HG03342 (cell line): ENCODE measurements around the gene SLC24A3.
A peak's percentile ranks its signal among the peaks of the same experiment; 100 is the strongest.

Experiments
- ATAC-seq: cut with Tn5 transposase; IDR thresholded peaks from one replicate; pipeline ENCODE4 v1.9.1; 2021; ENCODE audit warnings: mild to moderate bottlenecking, moderate library complexity; ENCODE audit not compliant: unreplicated experiment

Gene SLC24A3

DNA sequence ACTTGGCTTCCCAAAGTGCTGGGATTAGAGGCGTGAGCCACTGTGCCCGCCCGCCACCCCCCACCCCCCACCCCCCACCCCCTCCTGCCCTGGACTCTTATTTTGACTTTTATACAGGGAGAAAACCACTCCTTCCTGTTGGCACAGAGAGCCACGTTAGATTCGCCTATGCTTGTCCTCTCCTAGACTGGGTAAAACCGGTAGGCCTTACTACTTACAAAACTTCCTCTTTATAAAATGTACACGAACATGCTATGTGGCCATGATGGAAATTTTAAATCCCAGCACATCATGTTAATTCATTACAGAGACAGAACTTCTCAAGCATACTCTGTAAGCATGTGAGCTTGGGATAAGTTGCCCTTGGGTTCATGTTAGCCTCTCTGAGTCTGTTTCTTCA is 124.2 kb downstream of the SLC24A3 start:
- ATAC-seq: no peak

DNA sequence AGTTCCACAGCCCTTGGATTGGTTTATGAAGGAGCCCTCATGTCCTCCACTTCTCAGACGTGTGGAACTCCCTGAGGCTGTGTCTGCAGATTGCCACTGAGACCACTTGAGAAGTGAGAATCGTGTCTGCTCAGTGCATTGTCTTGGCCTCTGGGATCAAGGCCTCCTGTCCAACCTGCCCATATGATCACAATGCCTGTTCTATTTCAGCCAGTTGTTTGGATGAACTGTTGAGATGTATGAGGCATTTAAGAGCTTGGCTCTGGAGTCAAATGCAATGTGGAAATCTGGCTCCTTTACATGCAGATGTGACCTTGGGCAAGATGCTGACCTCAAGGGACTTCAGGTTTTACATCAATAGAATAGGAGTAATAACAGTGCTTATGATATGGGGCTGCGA is 125.9 kb downstream of the SLC24A3 start:
- ATAC-seq: no peak

DNA sequence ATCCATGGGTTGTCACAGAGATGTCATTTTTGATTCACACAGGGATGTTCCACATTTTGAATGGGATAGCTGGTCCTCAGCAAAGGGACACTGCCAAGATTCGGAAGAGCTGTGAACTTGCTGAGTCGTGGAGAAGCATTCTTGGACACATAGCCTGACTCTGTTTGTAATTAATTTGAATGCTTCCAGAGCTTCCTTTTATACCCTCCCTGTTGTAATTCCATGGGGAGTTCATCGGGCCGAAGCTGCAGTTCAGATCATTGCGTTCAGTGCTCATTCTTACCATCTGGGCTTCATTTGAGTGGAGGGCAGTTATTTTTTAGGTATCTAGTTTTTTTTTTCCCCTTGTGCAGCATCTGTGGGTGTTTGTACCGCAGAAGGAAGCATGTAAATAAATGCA is 126.5 kb downstream of the SLC24A3 start:
- ATAC-seq: no peak

DNA sequence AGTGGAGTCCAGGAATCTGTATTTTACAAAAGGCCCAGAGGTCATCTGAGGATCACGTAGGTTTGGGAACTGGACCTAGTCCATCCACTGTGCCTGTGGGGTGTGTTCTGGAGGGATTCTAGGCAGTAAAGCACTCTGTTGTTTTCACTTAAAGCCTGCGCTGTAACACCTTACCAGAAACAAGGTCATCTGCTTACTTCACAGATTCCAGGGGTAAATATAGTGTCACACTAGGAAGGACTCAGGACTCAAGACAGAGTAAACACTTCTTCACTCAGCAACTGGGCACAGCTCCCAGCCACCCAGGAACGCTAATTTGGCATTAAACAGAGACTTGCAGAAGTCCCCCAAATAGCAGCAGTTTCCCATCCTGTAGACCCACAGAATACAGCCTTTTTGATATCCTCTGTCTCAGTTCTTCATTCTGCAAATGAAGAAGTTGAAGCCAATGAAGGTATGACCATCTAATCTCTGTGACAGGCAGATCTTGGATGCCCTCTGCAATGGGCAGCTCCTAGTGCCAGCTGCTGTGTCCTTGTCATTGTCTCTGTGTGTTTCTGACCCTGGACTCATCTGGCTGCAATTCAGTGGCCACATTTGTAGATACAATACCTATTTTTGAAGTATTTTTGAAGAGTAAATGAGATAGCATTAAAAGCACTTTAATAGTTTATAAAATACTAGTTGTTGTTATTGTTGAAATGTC is 129.1 kb downstream of the SLC24A3 start:
- no peak for ATAC-seq

DNA sequence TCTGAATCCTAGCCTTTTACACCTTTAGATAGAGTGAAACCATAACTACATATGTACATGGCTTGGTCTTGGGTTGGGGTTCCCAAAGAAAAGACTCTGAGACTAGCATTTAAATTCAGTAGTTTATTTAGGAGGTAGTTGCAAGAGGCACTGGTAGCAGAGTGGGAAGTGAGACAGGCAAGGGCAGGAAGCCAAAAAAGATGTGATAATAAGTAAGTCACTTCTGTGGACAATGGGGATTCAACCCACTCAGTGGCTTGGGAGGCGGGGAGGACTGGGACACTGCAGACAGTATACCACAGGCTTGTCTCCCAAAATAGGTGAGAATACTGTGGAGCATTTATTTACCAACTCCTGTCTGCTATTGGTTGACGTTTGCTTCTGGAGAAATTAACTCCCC is 131.9 kb downstream of the SLC24A3 start:
- ATAC-seq: no peak

DNA sequence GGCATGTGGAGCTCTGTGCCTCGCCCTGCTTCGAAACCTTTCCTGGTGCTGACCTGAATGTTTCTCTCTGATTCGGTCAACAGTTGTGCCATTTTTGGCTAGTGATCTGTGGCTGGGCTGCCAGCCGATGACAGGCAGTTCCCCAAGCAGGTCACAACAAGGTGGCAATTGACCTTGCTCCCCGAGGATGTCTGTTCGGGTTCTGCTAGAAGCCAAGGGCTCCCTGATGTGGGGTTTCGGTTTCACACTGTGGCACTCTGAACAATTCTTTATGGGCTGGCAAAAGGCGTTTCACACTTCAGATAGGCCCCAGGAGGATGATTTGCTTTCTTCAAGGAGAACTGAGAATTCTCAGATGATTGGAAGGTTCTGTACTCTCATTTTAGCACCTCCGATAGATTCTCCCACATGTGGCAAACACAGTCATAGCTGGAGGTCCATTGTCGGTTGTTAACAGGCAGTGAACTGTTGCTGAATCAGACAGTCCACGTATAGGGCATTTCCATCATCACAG is 135.6 kb downstream of the SLC24A3 start:
- peak; percentile 80 for ATAC-seq

DNA sequence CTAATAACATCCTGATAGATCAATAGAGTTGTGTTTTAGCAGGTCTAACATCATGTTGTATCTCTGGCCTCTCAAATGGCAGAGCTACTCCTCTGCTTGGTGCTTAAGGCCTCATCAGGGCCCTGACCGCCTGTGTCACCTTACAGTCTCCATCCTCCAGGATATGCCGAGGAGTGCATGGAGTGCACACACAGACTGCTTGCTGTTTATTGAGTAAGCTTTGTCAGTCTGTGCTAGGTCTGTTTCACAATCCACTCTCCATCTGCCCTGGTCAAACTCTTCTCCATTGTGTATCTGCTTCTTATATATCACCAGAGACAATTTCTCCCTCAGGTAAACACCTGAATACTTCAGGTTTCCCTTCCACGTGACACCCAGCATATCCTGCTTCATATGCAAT is 136.1 kb downstream of the SLC24A3 start:
- no peak for ATAC-seq

DNA sequence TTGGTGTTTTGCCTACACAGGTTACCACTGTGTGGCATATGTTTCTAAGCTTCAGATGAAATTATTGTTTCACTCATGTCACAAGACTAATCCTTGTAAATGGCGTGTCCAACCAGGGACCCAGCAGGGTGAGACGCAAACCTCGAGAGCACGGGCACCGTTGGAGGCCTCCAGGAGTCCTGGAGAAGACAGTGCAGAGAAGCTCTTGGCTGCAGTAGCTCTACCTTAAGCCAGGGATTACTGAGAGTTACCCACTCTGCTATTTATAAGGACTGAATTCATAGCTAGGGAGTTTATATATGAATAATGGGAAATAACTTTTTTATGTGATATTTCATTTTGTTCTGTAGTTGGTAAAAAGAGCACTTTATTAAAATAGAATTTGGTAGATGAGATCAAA is 137.4 kb downstream of the SLC24A3 start:
- ATAC-seq: no peak

DNA sequence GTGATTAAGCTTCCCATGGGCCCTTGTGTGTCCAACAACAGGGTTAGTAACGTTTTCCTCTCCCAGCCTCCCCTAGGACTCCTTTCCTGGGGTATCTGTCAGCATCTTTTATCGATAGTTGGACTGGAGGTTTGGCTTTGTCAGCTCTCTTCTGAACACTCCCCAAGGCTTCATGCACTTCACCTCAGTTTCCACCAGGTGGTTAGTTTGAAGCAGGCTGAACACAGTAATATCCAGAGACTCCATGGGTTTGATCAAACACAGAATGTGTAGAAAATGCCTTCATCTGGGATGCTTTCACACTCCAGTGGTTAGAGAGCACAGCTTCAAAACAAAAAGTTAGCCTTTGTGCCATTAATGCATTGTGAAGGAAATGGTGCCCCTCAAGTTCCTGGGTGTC is 139.1 kb downstream of the SLC24A3 start:
- ATAC-seq: no peak

DNA sequence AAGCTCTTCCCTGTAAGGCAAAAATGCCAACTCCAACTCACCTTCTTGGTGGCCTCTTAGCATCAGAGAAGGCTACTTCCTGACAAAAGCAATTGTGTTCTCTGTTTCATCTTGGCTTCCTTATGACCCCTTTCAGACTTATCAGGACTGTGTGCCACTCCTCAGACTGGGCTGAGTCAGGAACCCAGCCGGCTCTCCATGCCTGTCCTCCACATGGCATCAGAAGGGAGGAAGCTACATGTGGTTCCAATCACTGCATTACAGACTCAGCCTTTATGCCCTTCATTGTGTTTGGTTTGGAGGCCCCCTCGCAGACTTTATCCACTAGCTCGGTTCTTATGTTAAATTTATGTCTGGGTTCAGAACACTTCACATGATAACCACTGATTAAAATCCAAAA is 142.5 kb downstream of the SLC24A3 start:
- no peak for ATAC-seq

DNA sequence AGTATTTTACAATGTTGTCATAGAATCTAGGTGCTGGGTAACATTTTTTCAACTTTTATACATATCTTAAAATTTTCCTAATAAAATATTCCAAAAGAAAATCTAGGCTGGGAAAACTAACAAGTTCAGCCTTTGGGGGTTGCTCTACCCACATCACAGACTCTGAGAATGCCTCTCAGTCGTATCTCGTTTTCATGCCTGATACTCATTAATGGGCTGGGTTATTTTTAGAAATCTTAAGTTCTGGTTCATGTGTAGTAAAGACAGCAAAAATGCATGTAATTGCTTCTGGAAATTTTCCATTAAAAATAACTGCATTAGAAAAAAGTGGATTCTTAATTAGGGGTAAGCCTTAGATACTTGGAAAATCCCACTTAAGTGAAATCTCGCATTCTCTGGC is 149.3 kb downstream of the SLC24A3 start:
- ATAC-seq: no peak

DNA sequence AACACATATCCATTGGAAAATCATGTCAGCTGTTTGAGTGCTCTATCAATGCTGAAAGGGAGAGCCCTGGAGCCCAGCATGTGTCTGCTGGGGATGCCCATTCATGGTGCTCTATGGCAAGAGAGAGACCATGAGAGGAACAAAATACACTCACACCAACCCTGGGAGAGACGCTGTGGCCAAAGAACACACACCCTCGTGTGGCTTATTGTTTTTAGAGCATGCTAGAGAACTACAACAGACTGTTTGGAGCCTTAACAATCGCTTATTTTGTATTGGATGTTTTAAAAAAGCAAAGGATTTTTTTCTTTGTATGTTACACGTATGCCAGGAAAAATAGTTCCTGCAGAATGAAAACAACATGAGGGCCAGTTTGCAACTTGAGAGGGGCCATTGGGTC is 151.0 kb downstream of the SLC24A3 start:
- ATAC-seq: no peak

DNA sequence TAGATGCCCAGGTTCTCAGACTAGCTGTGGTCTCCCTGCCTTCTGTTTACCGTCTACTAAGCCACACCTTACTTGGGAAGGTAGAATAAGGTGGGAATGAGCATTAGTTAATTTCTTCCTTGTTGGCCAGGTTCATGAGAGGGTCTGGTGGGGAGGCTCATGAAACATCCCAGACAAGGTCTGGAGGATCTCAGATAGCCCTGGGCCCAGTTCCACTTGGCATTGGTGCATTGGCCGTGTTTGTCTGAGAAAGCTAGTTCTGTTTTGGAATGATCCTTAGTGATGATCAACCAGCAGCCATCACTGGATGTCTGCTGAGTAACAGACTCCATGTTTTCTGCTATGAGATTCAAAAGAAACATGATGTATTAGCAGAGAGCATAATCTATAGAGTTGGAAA is 155.1 kb downstream of the SLC24A3 start:
- no peak for ATAC-seq

DNA sequence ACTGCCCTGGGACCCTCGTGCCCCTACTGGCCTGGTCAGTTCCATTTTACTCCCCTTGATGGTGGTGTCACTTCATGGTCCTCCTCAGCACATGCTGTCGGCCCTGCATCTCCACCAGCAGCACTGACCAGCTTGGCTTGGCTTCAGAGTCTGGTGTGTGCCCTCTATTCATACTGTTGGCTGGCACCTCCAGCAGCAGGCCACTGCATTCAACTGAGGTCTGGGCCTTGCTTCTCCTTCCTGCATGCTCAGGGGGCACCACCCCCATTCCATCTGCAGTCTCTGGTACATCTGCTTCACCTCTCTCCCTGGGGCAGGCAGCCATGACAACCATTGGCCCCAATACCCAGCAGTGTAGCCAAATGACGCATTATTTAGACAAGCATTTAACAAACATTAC is 155.9 kb downstream of the SLC24A3 start:
- no peak for ATAC-seq

DNA sequence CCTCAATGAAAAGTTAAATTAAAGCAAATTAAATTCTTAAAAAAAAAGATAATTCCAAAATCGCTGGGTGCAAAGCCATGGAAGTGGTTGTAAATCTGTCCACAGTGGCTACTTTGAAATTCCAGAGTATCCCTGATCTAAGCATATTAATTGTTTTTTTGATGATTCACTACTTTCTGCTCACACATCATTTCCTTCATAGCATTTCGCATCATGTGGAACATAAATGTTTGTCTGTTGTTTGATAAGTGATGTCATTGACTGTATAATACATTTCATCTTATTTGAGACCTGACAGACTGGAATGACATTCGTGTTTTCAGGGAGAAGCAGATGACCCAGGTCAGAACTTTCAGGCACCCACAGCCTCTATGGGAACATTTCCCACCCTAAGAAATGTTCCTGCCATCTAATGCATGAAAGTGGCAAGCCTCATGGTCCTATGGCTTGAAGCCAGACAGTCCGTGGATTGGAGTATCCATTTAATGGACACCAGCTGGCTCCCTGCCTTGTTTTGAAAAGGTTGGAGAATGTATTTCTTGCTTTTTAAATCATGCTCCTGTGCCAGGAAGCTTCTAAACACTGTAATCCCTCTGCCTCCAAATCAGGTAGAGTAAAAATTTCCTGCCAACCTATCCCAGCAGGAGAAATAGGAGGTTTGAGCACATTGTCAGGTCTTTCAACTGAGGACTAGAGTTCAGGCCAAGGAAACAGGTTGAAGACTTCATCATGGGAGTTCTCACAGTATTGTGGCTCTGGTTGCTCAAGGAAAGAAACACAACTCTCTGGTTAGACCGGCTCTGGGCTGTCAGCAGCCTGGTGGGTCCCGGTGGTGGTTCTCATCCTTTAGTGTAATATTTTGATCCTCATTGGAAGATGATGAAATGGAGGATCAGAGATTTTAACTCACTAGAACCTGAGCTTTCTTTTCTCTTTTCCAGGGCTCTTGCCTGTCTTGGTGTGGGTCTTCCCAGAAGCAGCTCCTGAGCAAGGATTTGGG is 157.9 kb downstream of the SLC24A3 start:
- no peak for ATAC-seq

DNA sequence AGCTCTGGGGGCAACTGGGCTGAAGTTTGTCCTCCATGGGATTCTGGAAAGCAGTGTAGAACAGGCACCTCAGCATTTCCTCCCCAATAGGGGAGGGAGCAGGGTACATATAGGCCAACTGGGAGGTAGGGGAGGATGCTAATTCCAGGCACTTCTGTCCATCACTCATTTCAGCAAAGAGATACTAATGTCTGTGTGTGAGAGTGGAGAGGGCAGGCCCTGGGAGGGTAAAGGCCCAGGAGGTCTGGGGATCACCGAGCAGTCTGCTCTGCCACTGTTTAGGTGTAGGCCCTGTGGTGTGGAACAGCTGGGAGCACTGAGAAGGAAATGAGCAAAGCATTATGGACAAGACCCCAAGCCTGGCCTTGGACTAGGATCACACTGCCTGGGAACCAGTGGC is 158.7 kb downstream of the SLC24A3 start:
- ATAC-seq: no peak

DNA sequence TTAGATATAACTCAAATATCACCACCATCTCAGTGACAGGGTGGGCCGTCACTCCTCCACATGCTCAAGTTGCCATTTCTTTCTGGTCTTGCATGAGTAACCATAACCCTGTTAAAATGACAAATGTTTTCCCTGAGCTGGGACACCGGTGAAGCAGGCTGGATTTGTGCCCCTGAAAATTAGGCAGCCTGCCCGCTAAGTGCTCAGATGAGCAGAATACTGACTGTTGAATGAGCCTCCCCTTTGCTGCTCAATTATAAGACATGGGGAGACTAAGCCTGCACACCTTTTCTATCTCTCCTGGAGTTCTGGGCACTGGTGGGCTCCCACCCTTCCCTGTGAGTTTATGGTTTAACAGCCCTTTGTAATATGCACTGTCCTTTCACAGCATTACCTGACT is 161.8 kb downstream of the SLC24A3 start:
- ATAC-seq: no peak

DNA sequence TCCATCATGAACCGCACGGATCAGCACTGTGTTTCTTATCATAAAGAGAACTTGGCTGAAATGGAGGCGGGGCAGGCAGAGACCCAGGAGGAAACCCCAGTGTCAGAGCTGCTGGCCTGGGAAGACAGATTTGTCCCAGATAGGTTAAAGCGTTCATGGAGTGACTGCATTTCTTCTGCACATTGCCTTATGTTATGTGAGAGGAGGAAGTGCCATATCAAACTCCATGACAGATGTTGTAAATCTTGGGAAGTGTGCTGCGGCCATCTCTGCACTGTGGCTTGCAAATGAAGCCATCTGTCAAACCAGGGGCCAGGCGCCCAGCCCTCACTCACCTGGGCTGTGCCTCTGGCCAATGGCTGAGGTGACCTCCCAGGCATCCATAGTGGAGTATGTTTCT is 163.0 kb downstream of the SLC24A3 start:
- ATAC-seq: no peak

DNA sequence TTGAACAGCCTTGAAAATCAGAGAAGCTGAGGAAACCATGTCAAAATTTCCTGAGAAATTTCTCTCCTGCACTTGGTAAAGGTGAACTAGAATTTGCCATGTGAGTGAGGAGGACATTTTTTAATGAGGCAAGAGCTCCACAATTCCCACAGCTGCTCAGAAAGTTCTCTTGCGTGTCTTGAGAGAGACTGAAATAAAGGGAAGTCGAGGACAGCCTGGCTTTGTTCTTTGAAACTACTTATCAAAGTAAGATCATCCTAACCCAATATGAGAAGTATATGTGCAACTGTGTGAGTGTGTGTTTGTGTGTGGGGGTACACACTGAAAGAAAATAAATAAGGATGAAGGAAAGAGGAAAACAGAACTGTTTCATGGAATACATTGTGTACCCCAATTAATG is 163.4 kb downstream of the SLC24A3 start:
- no peak for ATAC-seq

DNA sequence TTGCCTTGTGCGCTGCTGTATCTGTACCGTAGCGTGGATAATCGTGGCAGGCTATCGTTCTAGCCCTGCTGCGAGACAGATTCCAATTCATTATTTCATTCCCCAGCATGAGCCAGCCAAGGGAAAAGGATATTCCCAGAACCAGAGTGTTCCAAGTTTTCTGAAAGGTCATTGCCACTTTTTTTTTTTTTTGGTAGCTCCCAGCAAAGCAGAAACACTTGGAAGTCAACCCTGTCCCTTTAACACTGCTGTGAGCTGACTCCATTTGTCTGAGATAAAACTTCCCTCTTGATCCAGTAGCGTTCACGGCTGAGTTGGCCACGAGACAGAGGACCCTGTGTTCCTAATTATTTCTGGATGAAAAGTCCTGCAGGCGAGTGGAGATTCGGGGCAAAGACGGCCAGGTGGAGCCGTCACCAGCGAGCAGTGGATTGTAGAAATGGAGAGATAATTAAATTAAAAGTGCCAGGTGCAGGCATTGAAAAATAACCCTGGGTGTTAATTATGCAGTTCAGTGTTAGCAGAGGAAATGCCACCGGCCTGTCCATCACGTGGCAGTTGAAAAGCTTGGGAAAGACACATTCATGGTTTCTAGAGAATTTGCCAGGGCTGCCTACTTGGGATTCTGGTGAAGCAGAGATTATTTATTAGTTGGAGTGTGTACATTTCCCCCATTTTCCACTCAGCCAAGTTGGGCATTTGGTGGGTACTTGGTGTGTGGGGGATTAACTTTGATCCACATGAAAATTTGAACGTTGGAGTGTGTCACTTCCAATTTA is 164.2 kb downstream of the SLC24A3 start:
- no peak for ATAC-seq

DNA sequence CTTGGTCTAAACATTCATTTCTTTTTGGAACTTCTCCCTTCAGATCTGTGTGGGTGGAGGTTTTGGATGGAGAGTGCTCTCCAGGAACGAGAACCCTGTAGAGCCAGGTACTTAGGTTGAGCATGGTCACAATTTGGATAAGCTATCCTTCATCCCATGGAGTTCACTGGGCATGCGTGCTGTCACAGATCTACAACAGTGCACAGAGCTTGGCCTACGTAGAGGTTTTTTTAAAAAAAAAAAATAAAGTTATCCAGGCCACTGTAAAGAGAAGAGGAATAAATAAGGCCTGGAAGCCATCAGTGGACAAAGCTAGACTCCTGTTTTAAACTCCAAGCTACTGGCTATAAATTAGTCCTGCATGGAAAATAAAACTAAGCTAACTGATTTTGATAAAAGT is 165.6 kb downstream of the SLC24A3 start:
- no peak for ATAC-seq
